ENCODE measurements around the gene PRPH2. TPM values are rescaled to one million over a fixed set of nuclear protein-coding genes. Genes with fewer than 3 reads are reported as not detected.

PRPH2 gene
- total RNA-seq, 4 donors from 2014 or later, result 0.59 to 11.4 (median 3.6) TPM

DNA sequence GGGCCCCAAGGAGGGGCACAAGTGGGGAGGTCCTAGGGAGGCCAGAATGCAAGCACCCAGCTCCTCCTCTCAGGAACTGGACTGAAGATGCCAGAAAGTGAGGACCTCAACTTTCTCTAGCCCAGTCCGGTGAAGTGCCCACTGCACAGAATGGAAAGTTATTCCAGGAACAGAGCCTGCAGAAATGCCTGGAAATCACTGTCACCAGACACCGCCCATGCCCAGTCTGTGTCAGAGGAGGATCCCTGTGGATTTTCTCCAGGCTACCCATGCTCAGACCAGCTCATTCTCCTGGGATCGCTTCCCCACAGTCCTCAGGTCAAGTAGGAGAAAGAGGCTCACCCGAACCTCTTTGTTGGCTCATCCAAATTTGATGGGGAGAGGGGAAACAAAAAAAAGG is 6.5 kb downstream of the PRPH2 start:
- Histone ChIP-seq H3K9me3 (no peaks in the 10 kb centered on the region), H3K27ac (no peak overlapping the region), H3K4me3 (replicated peaks in 1 of 3) (no peak overlapping the region), H3K36me3 (no peaks in the 10 kb centered on the region), H3K4me1 (no peaks in the 10 kb centered on the region), H3K27me3 (no peaks in the 10 kb centered on the region)
- DNase-seq, result no peak
- 85 to 97% methylated on average over 4 of the region's 4 CpGs for WGBS, 2 donors
- intact Hi-C loops (cut with DNase I), result no loop called here
- TF ChIP-seq, protein P1, sequence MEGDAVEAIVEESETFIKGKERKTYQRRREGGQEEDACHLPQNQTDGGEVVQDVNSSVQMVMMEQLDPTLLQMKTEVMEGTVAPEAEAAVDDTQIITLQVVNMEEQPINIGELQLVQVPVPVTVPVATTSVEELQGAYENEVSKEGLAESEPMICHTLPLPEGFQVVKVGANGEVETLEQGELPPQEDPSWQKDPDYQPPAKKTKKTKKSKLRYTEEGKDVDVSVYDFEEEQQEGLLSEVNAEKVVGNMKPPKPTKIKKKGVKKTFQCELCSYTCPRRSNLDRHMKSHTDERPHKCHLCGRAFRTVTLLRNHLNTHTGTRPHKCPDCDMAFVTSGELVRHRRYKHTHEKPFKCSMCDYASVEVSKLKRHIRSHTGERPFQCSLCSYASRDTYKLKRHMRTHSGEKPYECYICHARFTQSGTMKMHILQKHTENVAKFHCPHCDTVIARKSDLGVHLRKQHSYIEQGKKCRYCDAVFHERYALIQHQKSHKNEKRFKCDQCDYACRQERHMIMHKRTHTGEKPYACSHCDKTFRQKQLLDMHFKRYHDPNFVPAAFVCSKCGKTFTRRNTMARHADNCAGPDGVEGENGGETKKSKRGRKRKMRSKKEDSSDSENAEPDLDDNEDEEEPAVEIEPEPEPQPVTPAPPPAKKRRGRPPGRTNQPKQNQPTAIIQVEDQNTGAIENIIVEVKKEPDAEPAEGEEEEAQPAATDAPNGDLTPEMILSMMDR (IDR thresholded peaks at IDR 0.05), result no peak
- no peak for TF ChIP-seq POLR2A (IDR thresholded peaks at IDR 0.05)

DNA sequence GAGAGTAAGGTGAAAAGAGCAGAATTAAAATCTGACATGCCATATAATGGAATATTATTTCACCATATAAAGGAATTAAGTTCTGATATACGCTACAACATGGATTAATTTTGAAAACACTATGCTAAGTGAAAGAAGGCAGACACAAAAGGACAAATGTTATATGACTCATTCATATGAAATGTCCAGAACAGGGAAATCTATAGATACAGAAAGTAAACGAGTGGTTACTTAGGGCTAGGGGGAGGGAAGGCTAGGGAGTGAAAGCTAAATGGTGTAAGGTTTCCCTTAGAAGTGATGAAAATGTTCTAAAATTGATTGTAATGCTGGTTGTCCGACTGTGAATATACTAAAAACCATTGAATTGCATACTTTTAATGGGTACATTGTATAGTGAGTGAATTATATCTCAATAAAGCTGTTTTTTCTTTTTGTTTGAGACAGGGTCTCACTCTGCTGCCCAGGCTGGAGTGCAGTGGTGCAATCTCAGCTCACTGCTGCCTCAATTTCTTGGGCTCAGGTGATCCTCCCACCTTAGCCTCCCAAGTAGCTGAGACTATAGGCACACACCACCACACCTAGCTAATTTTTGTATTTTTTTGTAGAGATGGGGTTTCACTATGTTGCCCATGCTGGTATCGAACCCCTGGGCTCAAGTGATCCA is 8.2 kb downstream of the PRPH2 start:
- Histone ChIP-seq H3K4me1 (no peaks in the 10 kb centered on the region), H3K36me3 (no peaks in the 10 kb centered on the region), H3K27me3 (no peaks in the 10 kb centered on the region), H3K9me3 (no peaks in the 10 kb centered on the region), H3K27ac (no peak overlapping the region), H3K4me3 (replicated peaks in 1 of 3) (no peak overlapping the region)
- 87 to 88% methylated on average over 4 of the region's 4 CpGs for WGBS, 2 donors
- DNase-seq, result no peak
- intact Hi-C loops (cut with DNase I), result no loop called here
- TF ChIP-seq, protein P1 (IDR thresholded peaks at IDR 0.05), result no peak
- no peak for TF ChIP-seq POLR2A (IDR thresholded peaks at IDR 0.05)

DNA sequence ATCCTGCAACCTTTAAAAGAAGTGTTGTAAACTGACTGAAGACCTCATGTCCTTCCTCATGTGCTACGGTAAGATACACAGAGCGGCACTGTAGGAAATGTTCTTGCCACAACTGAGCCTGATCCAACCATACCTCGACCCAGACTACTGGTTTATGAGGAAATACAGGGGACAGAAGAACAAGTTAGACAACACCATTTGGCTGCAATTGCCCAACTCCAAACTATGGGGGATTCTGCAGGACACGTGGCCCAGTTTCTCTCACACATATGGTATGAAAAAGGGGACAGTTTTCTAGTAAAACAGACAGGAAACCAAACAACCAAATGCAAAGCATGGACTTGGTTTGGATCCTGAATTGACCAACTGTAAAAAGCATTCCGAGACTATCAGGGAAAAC is 10.5 kb downstream of the PRPH2 start:
- H3K27me3 ChIP-seq, result no peaks in the 10 kb centered on the region
- WGBS, 2 donors, result 96 to 97% methylated on average over 5 of the region's 5 CpGs
- no peak overlapping the region for H3K4me3 ChIP-seq (replicated peaks in 1 of 3)
- no peak overlapping the region for H3K27ac ChIP-seq
- intact Hi-C loops (cut with DNase I), result no loop called here
- no peaks in the 10 kb centered on the region for H3K36me3 ChIP-seq
- TF ChIP-seq POLR2A (IDR thresholded peaks at IDR 0.05), result no peak
- TF ChIP-seq, protein P1 (IDR thresholded peaks at IDR 0.05), result no peak
- H3K9me3 ChIP-seq, result no peaks in the 10 kb centered on the region
- H3K4me1 ChIP-seq, result no peaks in the 10 kb centered on the region
- no peak for DNase-seq

DNA sequence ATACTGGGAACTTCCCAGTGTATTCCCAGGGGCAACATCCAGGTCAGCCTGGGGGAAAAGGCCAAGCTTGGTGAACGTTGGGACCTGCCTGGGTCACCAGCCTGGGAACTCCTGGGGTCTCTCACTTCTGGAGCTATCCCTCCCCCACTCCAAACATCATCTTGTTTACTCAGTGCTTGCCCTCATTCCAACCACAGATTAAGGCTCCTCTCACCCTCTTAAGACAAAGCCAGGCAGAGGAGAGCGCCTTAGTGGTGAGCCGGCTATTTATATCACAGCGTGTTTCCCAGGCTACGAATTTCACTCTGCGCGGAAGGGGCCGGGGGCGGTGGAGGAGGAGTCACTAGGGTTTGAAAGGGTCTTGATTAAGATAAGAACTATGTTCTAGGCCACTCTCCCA is 12.1 kb downstream of the PRPH2 start:
- intact Hi-C loops (cut with DNase I), result no loop called here
- WGBS, 2 donors, result 48 to 56% methylated on average over 9 of the region's 9 CpGs
- Histone ChIP-seq H3K4me3 (replicated peaks in 1 of 3) (no peak overlapping the region), H3K36me3 (no peaks in the 10 kb centered on the region), H3K27me3 (no peaks in the 10 kb centered on the region), H3K27ac (no peak overlapping the region), H3K4me1 (no peaks in the 10 kb centered on the region), H3K9me3 (no peaks in the 10 kb centered on the region)
- TF ChIP-seq, protein P1 (IDR thresholded peaks at IDR 0.05), result no peak
- TF ChIP-seq POLR2A (IDR thresholded peaks at IDR 0.05), result no peak
- DNase-seq, result no peak

DNA sequence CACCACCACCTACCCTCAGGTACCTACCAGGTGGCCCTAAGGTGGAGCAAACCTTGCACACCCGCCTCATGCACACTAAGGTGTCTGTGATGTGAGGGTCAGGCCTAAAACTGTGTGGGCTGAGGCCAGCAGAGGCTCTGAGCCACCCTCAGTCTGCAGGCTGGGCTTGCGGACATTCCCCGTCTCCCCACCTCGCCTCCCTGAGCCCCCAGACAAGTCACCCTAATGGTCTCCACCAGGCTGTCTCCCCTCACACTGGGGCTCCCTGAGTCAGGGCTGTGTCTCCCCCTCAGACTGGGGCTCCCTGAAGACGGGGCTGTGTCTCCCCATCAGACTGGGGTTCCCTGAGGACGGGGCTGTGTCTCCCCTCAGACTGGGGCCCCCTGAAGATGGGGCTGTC is 12.5 kb downstream of the PRPH2 start:
- WGBS, 2 donors, result 91 to 100% methylated on average over 4 to 6 of the region's 6 CpGs
- no peaks in the 10 kb centered on the region for H3K27me3 ChIP-seq
- no peaks in the 10 kb centered on the region for H3K4me1 ChIP-seq
- H3K36me3 ChIP-seq, result no peaks in the 10 kb centered on the region
- intact Hi-C loops (cut with DNase I), result no loop called here
- H3K27ac ChIP-seq, result no peak overlapping the region
- no peak overlapping the region for H3K4me3 ChIP-seq (replicated peaks in 1 of 3)
- DNase-seq, result no peak
- TF ChIP-seq, protein P1 (IDR thresholded peaks at IDR 0.05), result no peak
- no peak for TF ChIP-seq POLR2A (IDR thresholded peaks at IDR 0.05)
- no peaks in the 10 kb centered on the region for H3K9me3 ChIP-seq

Data from thyroid gland (tissue), 4 donors.